Heart left ventricle (tissue), 13 donors: ENCODE results near the gene GNG7.

Experiments
- POLR2A ChIP-seq, 2 donors: fragments of 450-650 bp; IDR thresholded peaks; one replicate each; pipeline ENCODE4 v1.6.1; 2017; ENCODE audit warnings: antibody characterized with exemption in 2 of 2, mild to moderate bottlenecking in 2 of 2, moderate library complexity in 2 of 2
- TF ChIP-seq, protein P1 (sequence below), 12 donors: fragments of 200-600 bp; sonication (generic) in 4 of 12; IDR thresholded peaks; one replicate each; pipeline versions ENCODE4 v1.5.0 to v1.8.0; 2018 to 2022; ENCODE audit warnings: antibody characterized with exemption in 12 of 12, mild to moderate bottlenecking in 5 of 12
- donor health status: ischemic (EF 13 %, LVEDD 7.1; RV severe dilation, severe dysfunction).
- donor health status: DM: no; HTN: yes; CAD: no.
- donor health status: DM: no; HTN: no; CAD: no.
- donor health status: ischemic (EF 25% LVEDD 6.9; RV normal size, moderate dysfunction).
- donor health status: ischemic (EF 25% LVEDD 5.7; RV mildly dilated, moderate dysfunction).
- donor health status: ischemic (EF 35%, LVEDD 5.7; RV mildly dilated, moderate dysfunction).
- donor health status: nonischemic (EF 11% LVEDD 7.7; RV severe dilation, severe dysfunction).
- donor health status: DM: yes; HTN: yes; CAD: no.
- donor health status: PGD.
- donor health status: ischemic (EF 29% LVEDD 5.4; RV normal size, mild dysfunction).
- donor health status: nonischemic (EF 23%, LVEDD 6.1; RV moderate dilation, normal function).

DNA sequence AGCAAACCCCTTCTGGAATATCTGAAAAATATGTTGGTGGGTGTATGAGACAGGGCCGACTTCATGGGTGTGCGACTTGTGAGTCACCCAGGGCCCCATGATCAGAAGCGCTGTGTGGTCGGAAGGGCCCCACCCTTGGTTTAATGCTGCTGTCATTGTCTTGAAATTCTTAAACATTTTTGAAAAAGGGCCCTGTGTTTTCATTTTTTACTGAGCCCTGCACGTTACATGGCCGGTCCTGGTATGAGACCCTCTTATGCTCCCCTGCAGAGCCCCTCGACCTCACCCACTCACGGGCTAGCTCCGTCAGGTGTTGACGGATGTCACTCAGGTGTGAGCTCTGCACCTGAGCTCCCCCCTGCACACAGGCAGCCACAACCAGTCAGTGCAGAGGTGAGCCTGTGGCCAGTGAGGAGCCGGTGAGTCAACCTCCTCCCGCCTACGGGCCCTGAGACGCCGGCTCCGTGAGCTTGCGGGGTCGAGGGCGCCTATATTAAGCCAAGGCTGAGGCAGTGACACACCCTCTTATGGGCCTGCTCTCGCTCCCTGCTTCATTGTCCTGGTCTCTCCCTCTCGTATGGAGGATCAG, 198.9 kb downstream of the GNG7 start:
- TF ChIP-seq, protein P1, sequence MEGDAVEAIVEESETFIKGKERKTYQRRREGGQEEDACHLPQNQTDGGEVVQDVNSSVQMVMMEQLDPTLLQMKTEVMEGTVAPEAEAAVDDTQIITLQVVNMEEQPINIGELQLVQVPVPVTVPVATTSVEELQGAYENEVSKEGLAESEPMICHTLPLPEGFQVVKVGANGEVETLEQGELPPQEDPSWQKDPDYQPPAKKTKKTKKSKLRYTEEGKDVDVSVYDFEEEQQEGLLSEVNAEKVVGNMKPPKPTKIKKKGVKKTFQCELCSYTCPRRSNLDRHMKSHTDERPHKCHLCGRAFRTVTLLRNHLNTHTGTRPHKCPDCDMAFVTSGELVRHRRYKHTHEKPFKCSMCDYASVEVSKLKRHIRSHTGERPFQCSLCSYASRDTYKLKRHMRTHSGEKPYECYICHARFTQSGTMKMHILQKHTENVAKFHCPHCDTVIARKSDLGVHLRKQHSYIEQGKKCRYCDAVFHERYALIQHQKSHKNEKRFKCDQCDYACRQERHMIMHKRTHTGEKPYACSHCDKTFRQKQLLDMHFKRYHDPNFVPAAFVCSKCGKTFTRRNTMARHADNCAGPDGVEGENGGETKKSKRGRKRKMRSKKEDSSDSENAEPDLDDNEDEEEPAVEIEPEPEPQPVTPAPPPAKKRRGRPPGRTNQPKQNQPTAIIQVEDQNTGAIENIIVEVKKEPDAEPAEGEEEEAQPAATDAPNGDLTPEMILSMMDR (IDR thresholded peaks at IDR 0.05), result no peak
- TF ChIP-seq POLR2A (IDR thresholded peaks at IDR 0.05), result no peak
